Erythroblast (primary cell): Measurements from ENCODE around the gene RBBP5.

Experiments used
- GATA1 ChIP-seq: IDR thresholded peaks from 2 replicates; pipeline ENCODE4 v1.6.1; 2011; ENCODE audit warnings: low read depth, mild to moderate bottlenecking, control low read depth, low read length, moderate library complexity
- POLR2A ChIP-seq: IDR thresholded peaks from 2 replicates; pipeline ENCODE4 v1.6.1; 2011; ENCODE audit warnings: mild to moderate bottlenecking, low read length

- TF ChIP-seq POLR2A = no peak
- TF ChIP-seq GATA1 = no peak
Observed at GRCh38 chr1:205064741-205065316, 56.9 kb downstream of the RBBP5 start.
